NOMO-1 treated with dmso at 0.1 percent for 144 hours (cell line): ENCODE results near the gene ATP13A3.

Source experiments
- DNase-seq: peaks from one replicate; lab custom pipeline; 2025; ENCODE audit not compliant: unreplicated experiment; lab: John Stamatoyannopoulos, UW

The ATP13A3 gene

DNA sequence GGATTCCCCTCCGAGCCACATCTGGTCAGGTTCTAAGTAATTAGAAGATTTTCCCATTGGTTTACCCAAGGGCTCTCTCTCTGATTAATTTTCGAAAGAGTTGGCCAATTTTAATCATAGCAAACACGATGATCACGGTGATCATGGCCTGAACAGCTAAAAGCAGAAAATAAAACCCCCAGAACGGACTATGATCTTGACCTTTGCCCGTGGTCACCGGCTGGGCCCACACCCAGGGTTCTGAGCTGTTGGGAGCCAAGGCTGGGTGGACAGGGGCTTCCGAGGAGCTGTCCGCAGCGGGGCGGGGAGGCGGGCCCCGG, 90.3 kb downstream of the ATP13A3 start:
- DNase-seq, result no peak

DNA sequence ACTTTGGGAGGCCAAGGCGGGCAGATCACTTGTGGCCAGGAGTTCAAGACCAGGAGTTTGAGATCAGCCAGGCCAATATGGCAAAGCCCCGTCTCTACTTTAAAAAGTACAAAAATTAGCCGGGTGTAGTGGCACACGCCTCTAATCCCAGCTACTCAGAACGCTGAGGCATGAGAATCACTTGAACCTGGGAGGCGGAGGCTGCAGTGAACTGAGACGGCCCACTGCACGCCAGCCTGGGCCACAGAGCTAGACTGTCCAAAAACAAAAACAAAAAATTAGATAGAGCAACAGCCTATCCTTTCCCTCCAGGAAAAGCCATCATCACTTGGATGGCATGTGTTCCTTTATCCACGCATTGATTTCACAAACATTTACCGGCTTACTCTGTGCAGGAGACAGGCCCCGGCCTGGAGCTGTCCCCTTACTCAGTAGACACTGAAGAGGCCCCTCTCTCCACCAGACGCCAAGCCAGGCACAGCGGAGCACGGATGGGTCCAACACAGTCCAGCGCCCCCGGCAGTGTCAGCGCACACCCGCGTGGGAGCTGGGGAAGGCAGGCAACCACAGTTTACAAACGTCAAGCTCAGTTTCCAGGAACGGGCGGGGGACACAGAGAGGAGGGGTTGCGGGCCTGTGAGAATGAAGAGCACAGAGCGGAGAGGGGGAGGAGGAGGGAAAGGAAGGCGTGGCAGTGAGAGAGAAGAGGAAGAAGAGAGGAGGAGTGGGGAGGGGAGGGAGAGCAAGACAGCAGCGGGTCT, 90.8 kb downstream of the ATP13A3 start:
- DNase-seq, result peak; percentile 65

DNA sequence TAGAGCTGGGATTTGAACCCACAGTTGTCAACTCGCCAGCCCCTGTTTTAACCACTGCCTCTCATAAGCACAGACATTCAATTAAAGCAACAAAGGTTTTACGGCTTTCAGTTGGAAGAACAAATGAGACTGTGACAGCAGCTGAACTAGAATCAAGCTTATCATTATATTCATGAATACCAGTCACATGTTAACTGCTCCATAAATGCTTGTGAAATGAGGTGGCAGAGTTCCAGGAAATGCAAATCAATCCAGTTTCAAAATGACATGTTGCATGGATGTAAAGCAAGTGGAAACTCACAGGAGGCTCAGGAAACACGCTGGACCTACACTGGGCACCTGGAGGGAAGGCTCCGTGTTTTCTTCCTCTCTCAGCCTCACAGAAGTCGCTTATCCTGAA, 91.6 kb downstream of the ATP13A3 start:
- no peak for DNase-seq

DNA sequence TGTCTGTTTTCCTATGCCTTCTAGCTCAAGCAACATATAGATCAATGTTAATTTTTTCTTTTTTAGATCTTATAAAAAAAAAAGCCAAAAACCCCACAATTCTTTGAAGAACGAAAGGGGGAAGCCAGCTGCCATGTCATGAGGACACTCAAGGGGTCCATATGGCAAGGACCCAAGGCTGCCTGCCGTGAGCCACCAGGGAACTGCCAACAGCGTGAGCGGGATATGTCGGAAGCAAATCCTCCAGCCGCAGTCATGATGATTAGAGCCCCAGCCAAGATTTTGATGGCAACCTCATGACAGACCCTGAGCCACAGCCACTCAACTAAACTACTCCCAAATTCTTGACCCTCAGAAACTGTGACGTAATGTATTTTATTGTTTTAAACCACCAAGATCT, 94.2 kb downstream of the ATP13A3 start:
- no peak for DNase-seq

DNA sequence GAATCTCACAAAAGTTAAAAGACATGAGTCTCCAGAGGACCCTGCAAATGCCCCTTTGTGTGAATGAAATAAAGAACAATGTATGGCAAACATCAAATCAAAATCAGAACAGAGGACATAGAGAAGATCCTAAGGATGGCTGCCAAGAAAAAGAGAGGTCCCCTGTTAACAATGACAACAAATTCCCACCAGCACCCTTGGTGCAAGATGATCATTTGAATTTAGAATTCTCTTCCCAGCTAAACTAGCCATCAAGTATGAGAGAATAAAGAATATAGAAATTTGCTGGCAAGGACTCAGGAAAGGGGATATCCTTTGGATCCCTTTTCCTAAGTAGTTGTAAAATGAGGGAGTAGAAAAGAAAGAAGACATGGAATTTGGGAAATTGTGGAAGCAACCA, 96.0 kb downstream of the ATP13A3 start:
- no peak for DNase-seq

DNA sequence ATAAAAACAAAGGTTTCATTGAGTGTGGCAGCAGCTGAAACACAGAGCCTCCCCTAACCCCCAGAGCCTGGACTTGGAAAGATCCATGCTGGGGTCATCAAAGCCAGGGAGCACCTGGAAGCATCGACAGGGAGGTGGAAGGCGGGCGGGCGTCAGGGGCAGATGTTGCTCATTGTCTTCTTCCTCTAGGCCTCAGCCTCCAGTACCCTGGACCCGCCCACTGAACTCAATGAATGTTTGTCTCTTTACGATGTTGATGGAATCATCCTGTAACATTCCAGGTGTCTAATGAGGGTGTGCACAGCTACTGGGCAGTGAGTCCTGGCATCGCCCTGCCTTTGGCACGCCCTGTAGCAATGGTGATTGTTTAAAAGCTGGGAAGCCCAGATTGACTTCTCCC, 97.5 kb downstream of the ATP13A3 start:
- no peak for DNase-seq

DNA sequence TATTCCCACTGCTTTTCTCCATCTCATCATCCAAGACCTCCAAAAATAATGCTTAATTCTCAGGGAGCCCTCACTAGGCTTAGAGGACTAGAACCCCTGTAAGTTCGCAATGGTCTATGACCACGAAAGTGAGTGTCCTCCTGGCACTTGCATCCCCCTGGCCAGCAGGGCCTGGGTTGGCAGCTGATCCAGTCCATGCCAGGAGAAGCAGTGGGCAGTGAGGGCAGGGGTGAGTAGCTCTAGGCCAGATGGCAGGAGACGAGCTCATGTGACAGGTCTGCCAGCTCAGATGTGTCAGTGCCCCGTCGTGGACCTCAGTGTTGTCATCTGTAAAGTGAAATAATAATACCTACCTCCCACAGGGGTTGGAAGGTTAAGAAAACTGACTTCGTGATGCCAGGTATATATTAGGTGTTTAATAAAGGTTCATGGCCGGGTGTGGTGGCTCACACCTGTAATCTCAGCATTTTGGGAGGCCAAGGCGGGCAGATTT, 98.8 kb downstream of the ATP13A3 start:
- no peak for DNase-seq

DNA sequence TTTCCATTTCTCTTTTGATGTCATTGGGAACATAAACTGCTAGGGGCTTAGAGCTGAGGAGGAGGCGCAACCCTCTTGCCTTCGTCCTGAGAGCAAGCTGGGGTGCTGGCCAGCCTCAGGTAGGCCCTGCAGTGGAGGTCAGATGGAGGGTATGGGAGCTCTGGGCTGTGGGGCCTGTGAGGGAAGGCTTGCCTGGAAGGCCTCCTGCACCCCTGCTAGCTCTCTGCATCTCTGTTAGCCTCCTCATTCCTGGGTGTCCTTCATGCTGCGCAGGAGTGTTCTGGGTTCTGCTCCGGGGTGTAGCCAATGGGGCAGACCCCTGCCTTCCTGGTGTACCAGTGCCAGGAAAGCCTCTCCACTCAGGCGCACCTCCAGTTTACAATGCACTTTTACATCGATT, 99.5 kb downstream of the ATP13A3 start:
- no peak for DNase-seq

DNA sequence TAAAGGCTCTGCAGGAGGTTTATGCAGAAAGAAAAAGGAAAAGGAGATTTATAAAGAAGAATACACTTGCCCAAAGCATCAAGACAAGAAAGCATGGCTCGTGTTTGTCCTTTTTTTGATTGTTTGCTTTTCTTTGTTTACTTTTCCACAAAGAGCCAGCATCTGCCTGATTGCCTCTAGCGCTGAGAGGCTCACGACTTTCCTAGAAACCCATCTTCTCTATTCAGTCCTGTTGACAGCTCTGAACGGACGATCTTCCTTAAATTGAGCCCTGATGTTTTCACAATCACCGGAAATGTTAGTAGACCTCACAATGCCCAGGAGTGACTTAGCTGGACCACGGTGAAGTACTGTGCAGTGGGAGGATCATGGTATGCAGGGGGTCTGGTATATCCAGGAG, 100.2 kb downstream of the ATP13A3 start:
- no peak for DNase-seq

DNA sequence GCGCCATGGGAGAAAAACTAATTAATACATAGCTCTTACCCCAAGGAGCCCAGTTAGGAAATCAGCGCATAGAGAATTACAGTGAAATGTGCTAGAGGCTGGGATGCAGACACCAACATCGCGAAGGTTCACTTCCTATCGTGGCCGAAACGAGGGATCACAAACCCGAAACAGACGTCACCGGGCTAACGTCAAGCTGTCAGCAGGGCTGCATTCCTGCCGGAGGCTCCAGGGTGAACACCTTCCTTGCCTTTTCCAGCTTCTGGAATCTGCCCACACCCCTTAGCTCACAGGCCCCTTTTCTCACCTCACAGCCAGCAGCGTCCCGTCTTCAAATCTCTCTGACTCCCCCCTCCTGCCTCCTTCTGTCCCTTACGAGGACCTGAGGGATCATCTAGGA, 100.7 kb downstream of the ATP13A3 start:
- DNase-seq, result no peak

DNA sequence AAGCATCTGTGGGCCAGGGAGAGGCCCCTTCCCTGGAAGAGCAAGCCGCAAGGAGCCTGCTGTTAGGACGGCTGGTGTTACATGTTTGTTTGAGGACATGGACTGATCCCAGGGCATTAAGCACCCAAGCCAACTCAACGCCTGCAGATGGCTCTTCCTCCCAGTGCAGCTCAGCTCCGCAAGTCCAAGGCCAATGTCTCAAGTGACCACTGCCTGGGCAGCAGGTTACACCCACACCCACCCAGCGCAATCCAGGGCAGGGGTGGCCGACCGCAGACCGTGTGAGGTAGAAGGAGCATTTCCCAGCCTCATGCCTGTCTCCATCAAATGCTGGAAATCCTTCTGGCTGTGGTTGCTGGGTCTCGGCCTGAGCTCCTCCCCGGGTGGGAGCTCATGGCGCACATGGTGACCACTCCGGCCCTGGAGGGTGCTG, 102.2 kb downstream of the ATP13A3 start:
- no peak for DNase-seq

DNA sequence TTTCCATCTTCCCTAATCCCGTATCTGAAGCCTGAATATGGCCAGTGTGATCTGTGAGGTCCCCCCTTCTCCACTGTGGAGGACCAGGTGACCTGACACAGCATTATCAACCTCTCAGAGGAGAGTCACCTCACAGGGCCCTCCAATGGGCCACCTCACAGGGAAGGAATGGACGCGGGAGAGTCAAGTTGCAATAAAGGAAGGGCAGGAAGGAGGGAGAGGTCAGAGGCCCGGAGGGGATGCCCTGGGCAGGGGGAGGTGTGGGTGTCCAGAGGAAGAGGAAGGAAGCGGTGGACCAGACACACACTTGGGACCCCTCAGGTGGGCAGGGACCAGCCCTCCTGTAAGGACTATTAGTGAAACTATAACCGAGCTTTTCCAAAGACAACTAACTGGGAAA, 102.6 kb downstream of the ATP13A3 start:
- no peak for DNase-seq

DNA sequence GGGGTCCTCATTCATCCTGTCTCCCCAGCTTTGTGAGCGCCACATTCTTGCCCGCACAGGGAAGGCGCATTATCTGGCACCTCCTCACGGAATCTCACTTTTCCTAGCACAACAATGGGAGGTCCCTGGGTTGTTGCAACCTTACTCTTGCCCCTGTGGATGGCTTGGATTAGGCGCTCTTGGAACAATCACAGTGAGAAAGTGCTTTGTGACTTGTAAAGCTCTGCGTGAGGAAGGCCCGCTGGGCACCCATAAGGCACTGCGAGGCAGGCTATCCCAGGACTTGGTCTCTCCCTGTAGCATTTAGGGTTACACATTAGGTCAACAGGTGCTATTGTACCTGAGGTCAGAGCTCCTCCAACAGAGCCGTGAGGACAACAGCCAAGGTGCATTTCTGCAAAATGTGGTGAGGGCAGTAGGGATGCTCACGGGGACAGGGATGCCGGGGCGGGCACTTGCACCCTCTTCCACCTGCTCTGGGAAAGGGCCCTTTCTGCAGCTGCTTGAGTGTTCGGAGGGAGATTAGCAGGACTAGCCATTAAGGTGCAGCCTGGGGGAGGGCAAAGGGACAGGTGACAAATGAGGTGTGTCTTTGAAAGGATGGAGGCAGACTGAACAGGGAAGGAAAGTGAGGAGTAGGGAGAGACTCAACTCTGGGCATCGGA, 103.4 kb downstream of the ATP13A3 start:
- DNase-seq, result no peak

DNA sequence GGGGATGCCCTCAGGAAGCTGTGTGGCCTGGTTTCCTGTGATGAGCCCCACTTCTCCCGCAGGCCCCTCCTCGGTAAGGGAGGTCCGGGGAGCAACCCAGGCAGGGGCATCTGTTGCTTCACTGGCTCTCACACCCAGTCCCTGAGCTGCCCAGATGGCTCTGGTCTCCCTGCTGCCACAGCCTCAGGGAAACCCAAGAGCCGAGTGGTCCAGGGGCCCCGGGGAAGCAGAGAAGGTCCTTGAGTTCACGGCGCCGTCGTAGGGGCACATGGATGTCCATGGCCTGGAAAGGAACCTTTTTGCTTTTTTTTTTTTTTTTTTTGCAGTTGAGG, 103.9 kb downstream of the ATP13A3 start:
- DNase-seq, result no peak

DNA sequence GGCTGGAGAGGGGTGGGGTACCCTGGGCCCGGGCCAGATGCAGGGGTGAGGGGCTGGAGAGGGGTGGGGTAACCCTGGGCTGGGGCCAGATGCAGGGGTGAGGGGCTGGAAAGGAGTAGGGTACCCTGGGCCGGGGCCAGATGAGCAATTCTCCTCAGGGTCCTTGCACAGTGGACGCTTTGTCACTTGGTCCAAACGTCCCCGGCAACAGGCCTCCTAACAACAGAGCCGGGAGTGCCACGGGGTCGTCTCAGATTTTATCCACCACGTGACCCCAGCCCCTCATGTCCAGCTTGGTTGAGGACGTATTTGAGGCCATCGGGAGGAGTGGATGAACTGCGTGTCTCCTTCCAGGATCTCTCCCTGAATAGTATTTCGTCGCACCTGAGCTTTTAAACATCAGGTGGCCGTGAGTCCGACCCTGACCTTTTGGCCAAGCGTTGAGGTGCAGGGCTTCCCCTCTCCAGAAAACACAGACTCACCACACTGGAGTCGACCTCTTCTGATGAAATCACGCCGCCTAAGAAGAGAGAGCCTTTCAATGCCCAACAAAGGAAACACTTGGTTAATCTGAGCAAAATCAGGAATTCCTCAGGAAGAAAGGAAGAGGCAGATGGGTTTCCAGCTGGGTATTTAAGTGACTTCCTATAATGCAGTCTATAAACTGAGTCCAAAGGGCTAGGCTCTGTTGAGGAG, 104.5 kb downstream of the ATP13A3 start:
- no peak for DNase-seq

DNA sequence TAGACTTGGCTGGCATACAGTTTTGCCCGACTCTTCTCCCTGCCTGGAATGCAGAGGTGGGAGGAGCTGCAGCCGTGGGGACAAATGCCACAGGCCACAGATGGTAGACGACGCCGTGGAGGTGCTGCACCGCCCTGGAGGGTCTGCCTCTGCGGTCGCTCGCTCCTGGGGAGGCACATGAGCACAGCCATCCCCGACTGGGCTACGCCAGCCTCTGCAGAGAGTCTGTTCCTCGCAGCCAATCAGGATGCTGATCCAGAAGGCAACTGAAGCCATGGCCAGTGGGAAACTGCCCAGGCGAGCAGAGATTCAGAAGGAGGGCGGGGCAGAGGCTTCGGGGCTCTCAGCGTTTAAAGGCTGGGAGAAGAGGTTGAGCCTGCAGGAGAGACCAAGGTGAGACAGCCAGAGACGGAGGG, 105.3 kb downstream of the ATP13A3 start:
- no peak for DNase-seq

DNA sequence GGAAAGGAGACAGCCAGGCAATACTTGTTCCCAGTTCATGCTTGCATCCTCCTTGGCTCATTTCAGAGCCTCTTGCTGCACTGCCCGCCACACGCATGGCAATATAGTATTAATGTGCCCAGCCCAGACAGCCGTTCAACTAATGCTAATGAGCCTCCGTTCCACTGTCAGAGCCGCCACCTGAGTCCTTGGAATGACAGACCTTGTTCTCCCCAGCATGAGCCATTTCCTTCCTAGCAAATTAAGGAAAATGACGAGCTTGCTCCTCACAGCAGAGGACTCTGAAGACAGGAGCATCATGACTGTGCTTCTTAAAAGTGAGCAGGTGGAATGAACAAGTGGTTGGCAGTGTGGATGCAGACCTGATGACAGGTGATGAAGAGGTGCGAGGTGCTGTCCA, 106.5 kb downstream of the ATP13A3 start:
- no peak for DNase-seq

DNA sequence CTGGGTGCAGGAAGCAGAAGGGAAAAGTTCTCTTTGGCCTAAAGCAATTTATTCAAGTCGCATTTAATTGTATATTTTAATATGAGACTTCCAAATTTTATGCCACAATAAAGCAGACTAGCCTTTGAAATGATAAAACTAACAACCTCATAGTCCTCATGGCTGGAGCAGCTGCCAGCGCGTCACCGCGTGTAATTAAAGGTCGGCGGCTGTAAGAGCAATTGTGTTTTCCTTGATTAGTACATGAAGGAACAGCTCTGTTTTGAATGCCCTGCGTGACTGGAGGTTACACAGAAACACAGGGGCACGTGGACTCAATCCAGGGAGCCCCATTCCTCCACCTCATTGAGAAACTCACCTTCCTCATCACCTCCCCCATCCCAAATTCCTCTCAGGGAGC, 107.2 kb downstream of the ATP13A3 start:
- DNase-seq, result no peak

DNA sequence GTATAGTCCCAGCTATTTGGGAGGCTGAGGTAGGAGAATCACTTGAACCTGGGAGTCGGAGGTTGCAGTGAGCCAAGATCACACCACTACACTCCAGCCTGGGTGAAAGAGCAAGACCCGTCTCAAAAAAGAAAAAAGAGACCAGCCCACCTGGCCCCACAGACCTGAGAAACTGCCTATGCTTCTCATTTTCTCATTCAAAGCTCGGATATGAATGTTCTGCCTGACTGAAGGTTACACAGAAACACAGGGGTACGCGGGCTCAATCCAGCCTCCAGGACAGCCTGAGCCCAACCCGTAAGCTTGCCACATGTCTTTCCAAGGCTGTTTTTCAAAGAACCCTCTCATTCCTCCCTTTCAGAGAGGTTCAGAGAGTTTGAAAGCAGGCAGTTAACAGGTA, 107.6 kb downstream of the ATP13A3 start:
- DNase-seq, result no peak

DNA sequence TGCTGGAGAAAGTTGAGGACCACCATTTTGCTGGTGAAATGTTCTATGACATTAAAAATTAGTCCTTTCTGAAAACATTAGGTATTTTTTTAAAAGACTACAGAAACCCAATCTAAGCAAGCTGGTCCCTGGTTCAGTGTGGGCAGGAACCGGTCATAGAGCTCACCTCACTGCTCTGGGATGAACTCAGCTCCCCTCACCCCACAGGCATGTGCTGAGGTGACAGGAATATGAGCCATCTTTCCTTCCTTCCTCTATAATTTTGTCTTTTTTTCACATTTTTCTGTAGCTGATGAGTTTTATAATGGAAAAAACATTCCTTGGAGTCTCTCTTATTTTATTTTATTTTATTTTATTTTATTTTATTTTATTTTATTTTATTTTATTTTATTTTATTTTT, 109.1 kb downstream of the ATP13A3 start:
- DNase-seq, result no peak

DNA sequence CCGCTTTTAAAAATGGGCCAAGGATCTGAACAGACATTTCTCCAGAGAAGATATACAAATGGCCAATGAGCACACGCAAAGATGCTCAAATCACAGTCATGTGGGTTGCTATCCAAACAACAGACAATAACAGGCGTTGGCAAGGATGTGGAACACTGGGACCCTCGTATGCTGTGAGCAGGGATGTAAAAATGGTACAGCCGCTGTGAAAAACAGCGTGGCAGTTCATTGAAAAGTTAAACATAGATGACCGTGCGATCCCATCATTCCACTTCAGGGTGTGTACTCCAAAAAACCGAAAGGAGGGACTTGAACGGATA, 110.6 kb downstream of the ATP13A3 start:
- no peak for DNase-seq

DNA sequence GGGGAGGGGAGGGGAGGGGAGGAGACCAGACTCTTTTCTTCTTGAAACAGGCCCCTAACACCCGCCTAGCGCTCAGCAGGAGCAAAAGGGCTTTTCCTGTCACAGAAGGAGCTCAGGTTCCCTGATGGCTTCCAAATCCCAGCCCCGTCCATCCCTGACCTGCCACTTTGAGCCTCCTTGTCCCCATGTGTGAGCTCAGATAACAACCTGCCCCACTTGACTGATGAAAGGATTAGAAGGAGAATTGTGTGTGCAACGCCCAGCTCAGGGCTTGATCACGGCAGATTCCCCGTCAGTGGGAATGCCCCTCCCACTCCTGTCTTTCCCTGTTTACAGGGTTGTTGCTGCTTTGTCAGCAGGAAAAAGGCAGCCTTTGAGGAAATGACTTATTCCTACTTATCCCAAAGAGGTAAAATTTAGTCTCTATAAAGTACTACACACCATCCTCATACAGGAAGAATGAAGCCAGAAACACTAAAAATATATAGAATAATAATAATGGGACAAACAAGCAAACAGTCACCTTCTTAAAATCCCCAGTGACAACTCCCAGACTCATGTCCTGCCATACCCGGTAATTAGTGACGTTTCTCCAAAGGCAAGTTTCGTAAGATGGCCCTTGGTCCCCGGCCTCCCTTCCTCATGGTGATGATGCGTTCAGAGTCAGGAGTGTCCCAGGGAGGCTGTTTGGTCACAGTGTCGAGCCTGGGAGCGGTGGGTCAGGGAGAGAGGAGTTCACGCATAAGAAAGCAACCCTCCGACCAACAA, 111.1 kb downstream of the ATP13A3 start:
- DNase-seq, result no peak
